WI38 (cell line): ENCODE measurements around the gene ASF1B.

Experiments used
- H3K4me3 ChIP-seq: 2 replicates; pipeline ENCODE4 v1.5.1; 2011; ENCODE audit warnings: low read depth, mild to moderate bottlenecking, control low read depth, low read length
- TF ChIP-seq, protein P1 (sequence below): IDR thresholded peaks from 2 replicates; pipeline ENCODE4 v1.5.1; 2012; ENCODE audit warnings: low read depth, mild to moderate bottlenecking, control low read depth, low read length

Gene ASF1B

DNA sequence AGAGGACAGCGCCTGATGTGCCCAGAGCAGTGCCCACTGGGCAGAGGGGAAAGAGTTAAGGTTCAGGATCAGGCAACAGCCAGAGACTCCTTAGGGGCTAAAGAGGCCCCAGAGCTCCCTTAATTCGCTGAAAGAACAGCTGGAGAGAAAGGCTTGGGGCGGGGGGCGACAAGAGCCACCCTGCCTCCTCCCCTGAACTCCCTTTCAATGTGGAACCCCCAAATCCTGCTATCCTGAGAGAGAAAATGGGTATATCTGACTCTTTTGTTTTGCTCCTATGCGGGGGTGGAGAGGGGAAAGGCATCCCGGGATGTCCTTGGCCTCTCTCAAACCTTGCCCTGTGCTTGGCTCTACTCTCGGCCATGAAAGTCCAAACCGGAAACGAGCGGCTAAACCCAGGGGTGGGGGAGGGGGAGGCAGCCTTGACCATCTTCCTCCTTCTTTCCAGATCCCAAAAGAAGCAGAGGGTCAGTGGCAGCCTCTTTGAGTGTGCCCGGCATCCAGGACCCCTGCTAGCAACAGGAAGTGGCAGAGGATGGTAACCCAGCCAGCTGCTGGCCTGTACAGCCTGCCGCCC is 23.5 kb downstream of the ASF1B start:
- TF ChIP-seq, protein P1, sequence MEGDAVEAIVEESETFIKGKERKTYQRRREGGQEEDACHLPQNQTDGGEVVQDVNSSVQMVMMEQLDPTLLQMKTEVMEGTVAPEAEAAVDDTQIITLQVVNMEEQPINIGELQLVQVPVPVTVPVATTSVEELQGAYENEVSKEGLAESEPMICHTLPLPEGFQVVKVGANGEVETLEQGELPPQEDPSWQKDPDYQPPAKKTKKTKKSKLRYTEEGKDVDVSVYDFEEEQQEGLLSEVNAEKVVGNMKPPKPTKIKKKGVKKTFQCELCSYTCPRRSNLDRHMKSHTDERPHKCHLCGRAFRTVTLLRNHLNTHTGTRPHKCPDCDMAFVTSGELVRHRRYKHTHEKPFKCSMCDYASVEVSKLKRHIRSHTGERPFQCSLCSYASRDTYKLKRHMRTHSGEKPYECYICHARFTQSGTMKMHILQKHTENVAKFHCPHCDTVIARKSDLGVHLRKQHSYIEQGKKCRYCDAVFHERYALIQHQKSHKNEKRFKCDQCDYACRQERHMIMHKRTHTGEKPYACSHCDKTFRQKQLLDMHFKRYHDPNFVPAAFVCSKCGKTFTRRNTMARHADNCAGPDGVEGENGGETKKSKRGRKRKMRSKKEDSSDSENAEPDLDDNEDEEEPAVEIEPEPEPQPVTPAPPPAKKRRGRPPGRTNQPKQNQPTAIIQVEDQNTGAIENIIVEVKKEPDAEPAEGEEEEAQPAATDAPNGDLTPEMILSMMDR = no peak
- no peak overlapping the region for H3K4me3 ChIP-seq

DNA sequence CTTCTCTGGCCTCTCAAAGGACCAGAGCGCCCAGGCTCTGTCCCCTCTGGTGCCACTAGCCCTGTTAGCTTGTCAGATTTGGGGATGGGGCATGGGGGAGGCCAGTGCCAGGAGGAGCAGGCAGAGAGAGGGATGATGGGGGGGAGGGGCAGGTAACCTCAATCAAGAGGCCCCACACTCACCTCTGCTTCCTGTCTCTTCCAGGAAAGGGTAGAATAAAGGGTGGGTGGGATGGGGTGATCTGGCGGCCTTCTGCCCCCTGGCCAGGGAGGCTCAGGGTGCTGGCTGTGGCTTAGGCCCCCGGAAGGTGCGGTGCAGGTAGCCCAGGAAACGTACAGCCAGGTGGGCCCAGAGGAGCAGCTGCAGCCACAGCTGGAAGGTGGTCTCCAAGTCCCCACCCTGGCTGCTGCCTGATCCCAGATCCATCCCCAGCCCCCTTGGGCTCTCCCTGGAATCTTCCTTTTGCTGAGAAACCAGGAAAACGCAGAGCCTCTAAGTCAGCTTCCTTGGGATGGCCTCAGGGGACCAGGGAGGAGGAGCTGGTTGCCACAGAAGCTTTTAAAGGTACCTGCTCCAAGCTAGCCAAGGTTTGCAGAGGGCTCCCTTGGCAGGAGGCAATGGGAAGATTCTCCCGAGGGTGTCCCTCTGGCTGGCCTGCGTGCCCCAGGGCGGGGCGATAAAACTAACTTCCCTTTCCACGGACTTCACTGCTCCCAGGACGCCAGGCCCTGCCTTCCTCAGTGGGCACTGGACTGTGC is 24.2 kb downstream of the ASF1B start:
- TF ChIP-seq, protein P1 = no peak
- no peak overlapping the region for H3K4me3 ChIP-seq

DNA sequence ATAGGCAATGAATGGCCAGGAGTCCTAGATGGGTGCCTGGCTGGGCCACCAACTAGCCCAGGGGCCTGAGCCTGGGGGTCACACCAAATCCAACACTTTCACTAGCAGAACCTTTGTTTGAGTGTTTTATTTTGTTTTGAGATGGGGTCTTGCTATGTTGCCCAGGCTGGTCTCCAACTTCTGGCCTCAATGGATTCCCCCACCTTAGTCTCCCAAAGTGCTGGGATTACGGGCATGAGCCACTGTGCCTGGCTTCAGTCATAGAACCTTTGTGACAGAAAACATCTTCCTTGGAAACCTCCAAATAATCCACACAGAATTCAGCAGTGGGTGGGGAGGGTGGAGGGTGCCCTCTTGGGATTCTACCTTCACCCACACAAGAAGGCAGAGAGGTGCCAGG is 24.9 kb downstream of the ASF1B start:
- no peak overlapping the region for H3K4me3 ChIP-seq
- TF ChIP-seq, protein P1 = no peak

DNA sequence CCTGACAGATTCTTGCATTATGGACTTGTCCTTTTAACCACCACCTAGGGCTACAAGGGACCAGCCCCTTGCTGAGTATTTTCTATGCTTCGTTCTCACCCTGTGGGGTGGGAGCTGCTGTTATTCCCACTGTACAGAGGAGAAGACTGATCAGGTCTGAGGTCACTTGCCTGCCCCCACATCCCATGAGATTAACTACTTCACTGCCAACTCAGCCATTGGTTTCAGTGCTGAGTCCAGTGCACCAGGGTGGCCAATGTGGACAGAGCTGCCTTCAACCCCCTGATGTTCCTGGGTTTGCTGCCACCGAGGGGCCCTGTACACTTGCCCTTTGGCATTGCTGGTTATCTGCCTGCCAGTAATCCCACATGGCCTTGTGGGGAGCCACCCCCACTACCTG is 25.7 kb downstream of the ASF1B start:
- TF ChIP-seq, protein P1 = no peak
- H3K4me3 ChIP-seq = no peak overlapping the region

DNA sequence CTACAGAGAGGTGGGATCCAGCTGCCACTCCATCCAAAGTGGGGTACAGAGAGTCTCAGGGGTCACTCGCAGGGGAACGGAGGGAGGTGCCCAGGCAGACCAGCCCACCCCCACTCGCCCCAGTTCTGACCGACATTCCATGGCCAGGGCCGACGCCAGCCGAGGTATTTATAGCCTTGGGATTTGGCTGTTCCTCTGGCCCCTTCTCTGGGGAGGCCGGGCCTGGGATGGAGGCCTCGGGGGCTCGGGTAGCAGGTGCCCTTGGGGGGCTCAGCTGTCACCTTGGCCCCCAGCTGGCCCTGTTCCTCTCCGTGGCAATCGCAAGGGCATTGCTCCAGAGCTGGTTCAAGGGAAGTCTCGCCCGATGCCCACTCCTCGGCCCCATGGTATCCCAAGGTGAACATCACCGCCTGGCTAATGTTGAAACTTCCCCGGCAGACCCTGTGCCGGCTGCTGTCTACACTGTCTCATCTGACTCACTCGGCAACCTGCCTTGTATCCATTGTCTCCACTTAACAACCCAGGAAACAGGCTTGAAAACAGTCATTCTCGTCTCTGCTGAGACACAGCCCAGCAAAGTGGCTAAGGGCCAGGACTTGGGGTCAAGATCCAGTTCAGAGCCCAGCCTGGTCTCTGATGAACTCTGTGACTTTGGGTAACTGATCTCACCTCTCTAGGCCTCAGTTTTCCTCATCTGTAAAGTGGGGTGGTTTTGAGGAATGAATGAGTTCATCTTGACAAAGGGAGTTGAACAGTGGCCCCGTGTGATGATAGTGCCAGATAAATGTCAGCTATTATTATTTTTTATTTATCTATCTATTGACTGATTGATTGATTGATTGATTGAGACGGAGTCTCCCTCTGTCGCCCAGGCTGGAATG is 28.6 kb downstream of the ASF1B start:
- H3K4me3 ChIP-seq = no peak overlapping the region
- TF ChIP-seq, protein P1 = no peak

DNA sequence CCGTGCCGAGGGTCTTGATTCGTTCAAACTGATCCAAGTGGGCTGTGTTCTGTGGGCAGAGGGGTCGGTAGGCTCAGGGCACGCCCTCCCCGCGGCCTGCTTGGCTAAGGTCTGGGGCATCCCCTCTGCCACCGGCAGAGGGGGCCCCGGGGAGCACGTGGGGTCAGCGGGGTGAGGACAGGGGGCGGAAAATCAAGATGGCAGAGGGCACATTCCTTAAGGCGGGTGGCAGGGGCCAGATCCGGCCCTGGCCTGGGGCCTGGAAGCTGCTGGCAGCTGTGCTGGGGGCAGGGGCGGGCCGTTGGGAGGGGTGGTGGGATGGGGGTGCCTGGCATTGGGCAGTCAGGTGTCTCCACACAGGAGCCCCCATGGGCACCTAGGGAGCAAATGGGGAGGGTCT is 29.5 kb downstream of the ASF1B start:
- TF ChIP-seq, protein P1 = no peak
- no peak overlapping the region for H3K4me3 ChIP-seq

DNA sequence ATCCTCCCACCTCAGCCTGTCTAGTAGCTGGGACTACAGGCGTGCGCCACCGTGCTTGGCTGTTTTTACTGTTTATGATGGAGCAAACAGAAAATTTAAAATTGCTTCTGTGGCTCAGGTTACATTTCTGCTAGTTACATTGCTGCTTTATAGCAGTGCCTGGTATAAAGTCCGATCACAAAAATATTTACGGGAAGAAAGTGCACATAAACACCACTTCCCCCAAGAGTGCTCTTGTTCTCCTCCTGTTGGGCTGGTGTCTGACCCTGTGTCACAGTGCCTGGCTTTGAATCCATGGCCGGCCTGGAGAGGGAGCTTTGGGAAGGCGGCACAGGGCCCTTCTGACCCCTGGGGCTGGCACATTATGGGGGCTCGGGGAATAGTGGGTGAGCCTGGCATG is 30.7 kb downstream of the ASF1B start:
- no peak overlapping the region for H3K4me3 ChIP-seq
- TF ChIP-seq, protein P1 = no peak
